HCT116 (cell line): ENCODE results near the gene VWC2. TPM values are rescaled to one million over a fixed set of nuclear protein-coding genes. Genes with fewer than 3 reads are reported as not detected.

Experiments
- ATAC-seq: fragments of 200-7000 bp; cut with Tn5 transposase; 2 replicates; pipeline ENCODE4 v1.9.1; 2020; ENCODE audit warnings: mild to moderate bottlenecking, moderate library complexity
- BruUV-seq: library from RNA; stranded (reverse); fragments of 400-500 nt; replicated peaks from 2 replicates; lab custom pipeline; 2021; lab: Mats Ljungman, UMichigan
- CTCF ChIA-PET: fragments of 300-600 bp; sonication (Branson Sonifier 250); formaldehyde crosslinking; loops from one replicate; lab custom pipeline; 2021; ENCODE audit warnings: antibody characterized with exemption; lab: Charles Lee
- POLR2A ChIA-PET: fragments of 300-600, 350-600 bp; sonication (Branson Sonifier 250); formaldehyde crosslinking; loops from one replicate; lab custom pipeline; 2021; ENCODE audit warnings: antibody characterized with exemption; lab: Charles Lee
- RAD21 ChIA-PET, 2 experiments: fragments of 300-600 bp; sonication (Branson Sonifier 250); formaldehyde crosslinking; loops; one replicate each; lab custom pipeline; 2023; ENCODE audit warnings: low total read pairs in 2 of 2; ENCODE audit not compliant: uncharacterized antibody in 2 of 2, unreplicated experiment in 2 of 2, low non-redundant PET in 1 of 2; lab: Charles Lee
- DNase-seq: peaks from one replicate; pipeline ENCODE4 v3.0.0-alpha.2; 2010; ENCODE audit warnings: low read depth, low spot score
- H2AFZ ChIP-seq: fragments of 200-600 bp; shearing (Covaris generic), sonication (generic); 2 replicates; pipeline ENCODE4 v1.6.1; 2017; ENCODE audit warnings: low read depth, mixed run types, mixed read lengths, antibody characterized with exemption, low read length; ENCODE audit not compliant: poor library complexity, severe bottlenecking
- H3K27ac ChIP-seq: 2 replicates; pipeline ENCODE4 v1.5.1; 2012; ENCODE audit warnings: low read depth, low read length
- H3K27me3 ChIP-seq: fragments of 200-600 bp; sonication (generic); 2 replicates; pipeline ENCODE4 v1.6.1; 2016; ENCODE audit warnings: mixed run types, low read length, mixed read lengths; ENCODE audit not compliant: insufficient read depth
- H3K36me3 ChIP-seq, 2 experiments: fragments of 200-500 bp in 1 of 2; fragments of 200-600 bp in 1 of 2; sonication (Bioruptor generic) in 1 of 2; sonication (generic) in 1 of 2; 2 replicates each; pipeline versions ENCODE4 v1.5.1 to v1.6.1; 2014 to 2016; ENCODE audit warnings: low read length in 2 of 2, inconsistent platforms in 1 of 2, mixed read lengths in 1 of 2, mixed run types in 1 of 2; ENCODE audit not compliant: insufficient read depth in 2 of 2, control insufficient read depth in 1 of 2
- H3K4me1 ChIP-seq, 2 experiments: fragments of 200-600 bp in 1 of 2; sonication (generic) in 1 of 2; 2 replicates each; pipeline versions ENCODE4 v1.5.1 to v1.6.1; 2012 to 2017; ENCODE audit warnings: low read length in 2 of 2, inconsistent platforms in 1 of 2, mild to moderate bottlenecking in 1 of 2, mixed read lengths in 1 of 2, mixed run types in 1 of 2, moderate library complexity in 1 of 2; ENCODE audit not compliant: insufficient read depth in 2 of 2, control insufficient read depth in 1 of 2
- H3K4me2 ChIP-seq: fragments of 200-600 bp; sonication (generic); 2 replicates; pipeline ENCODE4 v1.6.1; 2017; ENCODE audit warnings: mixed run types, low read length, mixed read lengths
- H3K4me3 ChIP-seq, 2 experiments: fragments of 200-600 bp in 1 of 2; sonication (generic) in 1 of 2; replicated peaks in 1 of 2; 2 replicates each; pipeline ENCODE4 v1.5.1; 2011 to 2016; ENCODE audit warnings: low read length in 2 of 2, control low read depth in 1 of 2, low read depth in 1 of 2, mild to moderate bottlenecking in 1 of 2, mixed read lengths in 1 of 2, mixed run types in 1 of 2
- H3K79me2 ChIP-seq: fragments of 200-600 bp; sonication (generic); 2 replicates; pipeline ENCODE4 v1.6.1; 2017; ENCODE audit warnings: mild to moderate bottlenecking, mixed run types, low read length, moderate library complexity, mixed read lengths; ENCODE audit not compliant: insufficient read depth
- H3K9ac ChIP-seq: fragments of 200-600 bp; sonication (generic); 2 replicates; pipeline ENCODE4 v1.6.1; 2016; ENCODE audit warnings: low read length, mixed read lengths
- H3K9me2 ChIP-seq: fragments of 200-600 bp; sonication (generic), shearing (Covaris generic); 2 replicates; pipeline ENCODE4 v1.6.1; 2017; ENCODE audit warnings: mixed run types, mild to moderate bottlenecking, moderate library complexity; ENCODE audit not compliant: insufficient read depth
- H3K9me3 ChIP-seq, 2 experiments: fragments of 200-500 bp in 1 of 2; fragments of 200-600 bp in 1 of 2; sonication (Bioruptor generic) in 1 of 2; sonication (generic) in 1 of 2; 2 replicates each; pipeline ENCODE4 v1.6.1; 2014 to 2017; ENCODE audit warnings: low read length in 2 of 2, mixed read lengths in 2 of 2, inconsistent platforms in 1 of 2, low read depth in 1 of 2, mild to moderate bottlenecking in 1 of 2, mixed run types in 1 of 2, moderate library complexity in 1 of 2; ENCODE audit not compliant: control insufficient read depth in 1 of 2, insufficient read depth in 1 of 2
- H4K20me1 ChIP-seq: fragments of 200-600 bp; sonication (generic), shearing (Covaris generic); 2 replicates; pipeline ENCODE4 v1.6.1; 2017; ENCODE audit warnings: mixed run types, mild to moderate bottlenecking, moderate library complexity; ENCODE audit not compliant: insufficient read depth
- CBX3 ChIP-seq: IDR thresholded peaks from 2 replicates; pipeline ENCODE4 v1.6.1; 2012; ENCODE audit warnings: low read depth
- EZH2phosphoT487 ChIP-seq: fragments of 200-600 bp; IDR thresholded peaks from 2 replicates; pipeline ENCODE4 v1.6.1; 2018; ENCODE audit warnings: antibody characterized with exemption, borderline replicate concordance
- FOSL1 ChIP-seq: IDR thresholded peaks from 2 replicates; pipeline ENCODE4 v1.6.1; 2012; ENCODE audit warnings: low read depth
- JUND ChIP-seq: IDR thresholded peaks from 2 replicates; pipeline ENCODE4 v1.6.1; 2012
- RAD21 ChIP-seq: IDR thresholded peaks from 2 replicates; pipeline ENCODE4 v1.6.1; 2012; ENCODE audit warnings: low read depth, mild to moderate bottlenecking
- SP1 ChIP-seq: IDR thresholded peaks from 2 replicates; pipeline ENCODE4 v1.6.1; 2012; ENCODE audit warnings: low read depth
- SRF ChIP-seq: IDR thresholded peaks from 2 replicates; pipeline ENCODE4 v1.6.1; 2012; ENCODE audit warnings: low read depth
- TCF7L2 ChIP-seq: IDR thresholded peaks from 2 replicates; pipeline ENCODE4 v1.7.0; 2011; ENCODE audit warnings: borderline replicate concordance, inconsistent platforms; ENCODE audit not compliant: insufficient read depth, insufficient read length; ENCODE audit errors: extremely low read depth
- intact Hi-C: fragments of 100-400 bp; cut with micrococcal nuclease; formaldehyde crosslinking; loops from 2 replicates; pipeline ENCODE4 v1.10.0; 2022
- total RNA-seq: library from RNA; stranded (reverse); gene quantifications from one replicate; pipeline ENCODE4 v1.2.1, GENCODE V29; 2021; ENCODE audit not compliant: unreplicated experiment
- TF ChIP-seq, protein P1 (sequence below): IDR thresholded peaks from 2 replicates; pipeline ENCODE4 v1.6.1; 2012; ENCODE audit warnings: low read depth
- TF ChIP-seq, protein P2 (sequence below): IDR thresholded peaks from 2 replicates; pipeline ENCODE4 v1.6.1; 2011; ENCODE audit warnings: mild to moderate bottlenecking, low read length, moderate library complexity; ENCODE audit not compliant: insufficient replicate concordance; ENCODE audit errors: extremely low read depth
- TF ChIP-seq, protein P3 (sequence below): IDR thresholded peaks from 2 replicates; pipeline ENCODE4 v1.6.1; 2012

VWC2 gene
- total RNA-seq, 1 experiment from 2014 or later: not detected

GRCh38 chr7:49762666-49763065 lies 10.8 kb upstream of the VWC2 start:
- POLR2A ChIA-PET: no interaction called here

GRCh38 chr7:49763791-49764190 lies 9.6 kb upstream of the VWC2 start:
- no peak overlapping the region for H2AFZ ChIP-seq
- no peak overlapping the region for H3K27ac ChIP-seq
- RAD21 ChIA-PET: no interaction called here
- intact Hi-C loops: no loop called here
- no TSS peak for BruUV-seq
- H3K4me2 ChIP-seq: no peak overlapping the region
- no peak overlapping the region for H3K4me3 ChIP-seq
- H3K36me3 ChIP-seq: no peaks in the 10 kb centered on the region
- POLR2A ChIA-PET: no interaction called here
- no peak for TF ChIP-seq EZH2phosphoT487
- TF ChIP-seq JUND: no peak
- TF ChIP-seq, protein P1, sequence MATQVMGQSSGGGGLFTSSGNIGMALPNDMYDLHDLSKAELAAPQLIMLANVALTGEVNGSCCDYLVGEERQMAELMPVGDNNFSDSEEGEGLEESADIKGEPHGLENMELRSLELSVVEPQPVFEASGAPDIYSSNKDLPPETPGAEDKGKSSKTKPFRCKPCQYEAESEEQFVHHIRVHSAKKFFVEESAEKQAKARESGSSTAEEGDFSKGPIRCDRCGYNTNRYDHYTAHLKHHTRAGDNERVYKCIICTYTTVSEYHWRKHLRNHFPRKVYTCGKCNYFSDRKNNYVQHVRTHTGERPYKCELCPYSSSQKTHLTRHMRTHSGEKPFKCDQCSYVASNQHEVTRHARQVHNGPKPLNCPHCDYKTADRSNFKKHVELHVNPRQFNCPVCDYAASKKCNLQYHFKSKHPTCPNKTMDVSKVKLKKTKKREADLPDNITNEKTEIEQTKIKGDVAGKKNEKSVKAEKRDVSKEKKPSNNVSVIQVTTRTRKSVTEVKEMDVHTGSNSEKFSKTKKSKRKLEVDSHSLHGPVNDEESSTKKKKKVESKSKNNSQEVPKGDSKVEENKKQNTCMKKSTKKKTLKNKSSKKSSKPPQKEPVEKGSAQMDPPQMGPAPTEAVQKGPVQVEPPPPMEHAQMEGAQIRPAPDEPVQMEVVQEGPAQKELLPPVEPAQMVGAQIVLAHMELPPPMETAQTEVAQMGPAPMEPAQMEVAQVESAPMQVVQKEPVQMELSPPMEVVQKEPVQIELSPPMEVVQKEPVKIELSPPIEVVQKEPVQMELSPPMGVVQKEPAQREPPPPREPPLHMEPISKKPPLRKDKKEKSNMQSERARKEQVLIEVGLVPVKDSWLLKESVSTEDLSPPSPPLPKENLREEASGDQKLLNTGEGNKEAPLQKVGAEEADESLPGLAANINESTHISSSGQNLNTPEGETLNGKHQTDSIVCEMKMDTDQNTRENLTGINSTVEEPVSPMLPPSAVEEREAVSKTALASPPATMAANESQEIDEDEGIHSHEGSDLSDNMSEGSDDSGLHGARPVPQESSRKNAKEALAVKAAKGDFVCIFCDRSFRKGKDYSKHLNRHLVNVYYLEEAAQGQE: no peak
- no peak for TF ChIP-seq RAD21
- TF ChIP-seq, protein P2, sequence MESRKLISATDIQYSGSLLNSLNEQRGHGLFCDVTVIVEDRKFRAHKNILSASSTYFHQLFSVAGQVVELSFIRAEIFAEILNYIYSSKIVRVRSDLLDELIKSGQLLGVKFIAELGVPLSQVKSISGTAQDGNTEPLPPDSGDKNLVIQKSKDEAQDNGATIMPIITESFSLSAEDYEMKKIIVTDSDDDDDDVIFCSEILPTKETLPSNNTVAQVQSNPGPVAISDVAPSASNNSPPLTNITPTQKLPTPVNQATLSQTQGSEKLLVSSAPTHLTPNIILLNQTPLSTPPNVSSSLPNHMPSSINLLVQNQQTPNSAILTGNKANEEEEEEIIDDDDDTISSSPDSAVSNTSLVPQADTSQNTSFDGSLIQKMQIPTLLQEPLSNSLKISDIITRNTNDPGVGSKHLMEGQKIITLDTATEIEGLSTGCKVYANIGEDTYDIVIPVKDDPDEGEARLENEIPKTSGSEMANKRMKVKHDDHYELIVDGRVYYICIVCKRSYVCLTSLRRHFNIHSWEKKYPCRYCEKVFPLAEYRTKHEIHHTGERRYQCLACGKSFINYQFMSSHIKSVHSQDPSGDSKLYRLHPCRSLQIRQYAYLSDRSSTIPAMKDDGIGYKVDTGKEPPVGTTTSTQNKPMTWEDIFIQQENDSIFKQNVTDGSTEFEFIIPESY: no peak
- TF ChIP-seq SRF: no peak
- no peak for TF ChIP-seq CBX3
- DNase-seq: no peak
- ATAC-seq: no peak
- H3K4me1 ChIP-seq: no peaks in the 10 kb centered on the region
- H3K9ac ChIP-seq: no peak overlapping the region
- CTCF ChIA-PET: no interaction called here
- no peaks in the 10 kb centered on the region for H3K9me2 ChIP-seq
- no peaks in the 10 kb centered on the region for H3K27me3 ChIP-seq
- no peaks in the 10 kb centered on the region for H4K20me1 ChIP-seq
- H3K9me3 ChIP-seq: peaks cover 0 to 3% of the 10 kb centered on the region in 2 experiments; a peak in 1 of 4 replicates
- no peaks in the 10 kb centered on the region for H3K79me2 ChIP-seq

More at GRCh38 chr7:49762666-49763065, 10.8 kb upstream of the VWC2 start:
- intact Hi-C loops: no loop called here
- Histone ChIP-seq H3K27ac (no peak overlapping the region), H3K4me3 (no peak overlapping the region), H3K9me2 (no peaks in the 10 kb centered on the region), H3K4me2 (no peak overlapping the region), H3K36me3 (no peaks in the 10 kb centered on the region), H3K79me2 (no peaks in the 10 kb centered on the region), H4K20me1 (no peaks in the 10 kb centered on the region), H3K9ac (no peak overlapping the region), H3K27me3 (no peaks in the 10 kb centered on the region), H3K4me1 (no peaks in the 10 kb centered on the region), H2AFZ (no peak overlapping the region), H3K9me3 (peaks cover 0 to 3% of the 10 kb centered on the region in 2 experiments; a peak in 1 of 4 replicates)
- no TSS peak for BruUV-seq
- ChIA-PET RAD21 (no interaction called here), CTCF (no interaction called here)
- ATAC-seq (no peak), DNase-seq (no peak)
- TF ChIP-seq TCF7L2 (no peak), FOSL1 (no peak), SP1 (no peak)
- TF ChIP-seq, protein P3, sequence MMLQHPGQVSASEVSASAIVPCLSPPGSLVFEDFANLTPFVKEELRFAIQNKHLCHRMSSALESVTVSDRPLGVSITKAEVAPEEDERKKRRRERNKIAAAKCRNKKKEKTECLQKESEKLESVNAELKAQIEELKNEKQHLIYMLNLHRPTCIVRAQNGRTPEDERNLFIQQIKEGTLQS: no peak
